GM23338 (cell line): Measurements from ENCODE around the gene VPS45.

Source experiments
- CREB1 ChIP-seq: fragments of 250-450 bp; sonication (Bioruptor Pico); IDR thresholded peaks from 2 replicates; pipeline ENCODE4 v1.5.0; 2020; ENCODE audit warnings: low read depth, mild to moderate bottlenecking, moderate library complexity
- CTCF ChIP-seq, 2 experiments: fragments of 200-600 bp in 1 of 2; sonication (generic) in 1 of 2; conservative IDR thresholded peaks; 2 replicates each; pipeline versions ENCODE4 v1.5.1 to v1.6.1; 2016 to 2017; ENCODE audit warnings: antibody characterized with exemption in 2 of 2, low read depth in 2 of 2, mild to moderate bottlenecking in 2 of 2, moderate library complexity in 1 of 2

GRCh38 chr1:150127464-150127863, 59.9 kb downstream of the VPS45 start:
- TF ChIP-seq CTCF (conservative IDR thresholded peaks at IDR 0.05; ENCODE audit: low read depth in 2 of 2) (no peak), CREB1 (CRISPR knock-in tag) (no peak)
